ENCODE data around the gene NDUFAF8.

NDUFAF8 gene, protein sequence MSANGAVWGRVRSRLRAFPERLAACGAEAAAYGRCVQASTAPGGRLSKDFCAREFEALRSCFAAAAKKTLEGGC

GRCh38 chr17:81238815-81239713, at the start of gene NDUFAF8, which contains the start of gene TEPSIN:
NDUFAF8 (plus strand) TSS chr17:81239318; CDS start chr17:81239364, 46 bp downstream.
TEPSIN (minus strand) TSS chr17:81239055; CDS start chr17:81239033, 22 bp downstream.
- peak; percentile 100 for DNase-seq

GRCh38 chr17:81189670-81190530, 49.2 kb upstream of the NDUFAF8 start:
- no peak for DNase-seq

GRCh38 chr17:81190591-81190990, 48.5 kb upstream of the NDUFAF8 start:
- DNase-seq: no peak

DNA sequence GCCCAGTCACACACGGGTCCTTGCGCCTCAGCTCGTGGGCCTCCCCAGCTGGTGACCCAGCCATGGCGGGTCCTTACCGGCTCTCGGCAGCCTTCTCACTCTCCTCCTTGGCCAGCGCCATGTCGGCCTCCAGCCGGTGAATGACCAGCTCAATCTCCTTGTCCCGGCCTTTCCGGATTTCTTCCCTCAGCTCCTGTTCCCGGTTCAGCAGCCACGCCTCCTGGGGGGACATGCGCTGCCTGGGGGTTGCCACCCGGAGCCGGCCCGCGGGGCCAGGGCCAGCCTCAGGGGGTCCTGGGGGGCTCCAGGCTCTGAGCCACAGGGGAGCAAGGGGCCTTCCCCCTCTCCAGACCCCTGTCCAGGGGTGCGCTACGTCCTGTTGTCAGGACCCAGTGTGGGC, 48.0 kb upstream of the NDUFAF8 start:
- DNase-seq: no peak

- no peak for DNase-seq
Measured at GRCh38 chr17:81191646-81192045, 47.5 kb upstream of the NDUFAF8 start.

DNA sequence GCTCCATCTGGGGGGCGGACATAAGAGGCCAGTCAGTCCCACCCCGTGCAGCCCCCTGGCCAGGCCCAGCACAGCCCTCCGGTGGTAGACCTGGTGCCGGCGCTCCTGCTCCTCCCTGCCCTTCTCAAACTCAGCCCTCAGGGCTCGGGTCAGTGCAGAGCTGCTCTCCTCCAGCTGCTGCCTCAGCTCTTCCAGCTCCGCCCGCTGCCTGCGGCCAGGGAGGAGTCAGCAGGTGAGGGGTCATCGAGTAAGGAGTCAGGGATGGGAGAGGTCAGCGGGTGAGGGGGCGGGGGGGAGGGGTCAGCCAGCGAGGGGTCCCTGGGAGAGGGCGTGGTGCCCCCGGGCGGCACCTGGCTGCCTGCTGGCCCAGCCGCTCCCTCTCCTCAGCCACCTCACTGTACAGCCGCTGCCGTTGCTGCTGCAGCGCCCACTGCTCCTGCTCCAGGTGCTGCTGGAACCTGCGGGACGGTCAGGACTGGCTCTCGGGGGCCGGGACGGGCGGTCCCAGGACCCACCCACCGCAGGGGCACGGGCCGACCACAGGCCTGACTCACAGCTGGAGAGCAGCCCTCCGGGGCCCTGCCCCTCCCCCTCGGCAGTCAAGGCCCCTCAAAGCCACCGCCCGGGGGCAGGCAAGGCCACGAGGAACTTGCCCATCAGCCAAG, 46.6 kb upstream of the NDUFAF8 start:
- DNase-seq: no peak

DNA sequence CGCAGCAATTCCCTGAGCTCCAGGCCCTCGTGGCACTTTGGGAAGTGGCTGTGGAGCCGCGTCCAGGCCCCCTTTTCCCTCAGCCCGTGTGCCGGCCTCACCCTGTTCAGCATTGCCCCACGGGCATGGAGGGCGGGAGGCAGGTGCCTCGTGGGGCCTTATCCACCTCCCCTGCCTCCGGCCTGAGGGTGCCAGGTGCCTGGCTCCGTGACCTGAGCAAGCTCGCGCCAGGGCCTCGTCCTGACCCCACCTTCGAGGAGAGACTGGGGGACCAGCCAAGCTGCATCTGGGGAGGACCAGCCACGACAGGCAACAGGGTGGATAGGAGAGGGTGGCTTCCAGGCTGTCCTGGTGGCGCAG, 46.1 kb upstream of the NDUFAF8 start:
- DNase-seq: no peak

- DNase-seq: no peak
Measured at GRCh38 chr17:81193470-81194224, 45.5 kb upstream of the NDUFAF8 start.

DNA sequence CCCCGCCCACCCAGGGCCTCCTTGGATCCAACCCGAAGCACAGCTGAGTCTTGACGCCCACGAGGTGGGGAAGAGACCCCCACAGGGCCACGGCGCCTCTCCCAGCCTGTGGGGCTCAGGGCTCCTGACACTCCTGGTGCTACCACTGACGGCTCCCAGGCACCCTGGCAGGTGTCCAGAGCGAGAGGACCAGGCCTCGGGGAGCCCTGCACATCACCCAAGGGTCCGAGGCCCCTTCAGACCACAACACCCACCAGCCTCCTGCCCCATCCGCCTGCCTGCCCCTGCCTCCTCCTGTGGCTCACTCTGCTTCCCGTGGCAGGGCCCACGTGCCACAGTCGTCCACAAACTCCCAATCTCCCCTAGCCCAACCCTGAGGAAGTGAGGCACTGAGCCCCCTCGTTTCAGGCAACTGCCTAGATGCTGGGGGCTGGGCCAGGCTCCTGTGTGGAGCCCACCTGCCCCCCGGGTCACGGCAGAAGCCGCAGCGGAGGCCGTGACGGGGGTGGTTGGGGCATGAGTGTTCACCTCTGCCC, 44.8 kb upstream of the NDUFAF8 start:
- no peak for DNase-seq

DNA sequence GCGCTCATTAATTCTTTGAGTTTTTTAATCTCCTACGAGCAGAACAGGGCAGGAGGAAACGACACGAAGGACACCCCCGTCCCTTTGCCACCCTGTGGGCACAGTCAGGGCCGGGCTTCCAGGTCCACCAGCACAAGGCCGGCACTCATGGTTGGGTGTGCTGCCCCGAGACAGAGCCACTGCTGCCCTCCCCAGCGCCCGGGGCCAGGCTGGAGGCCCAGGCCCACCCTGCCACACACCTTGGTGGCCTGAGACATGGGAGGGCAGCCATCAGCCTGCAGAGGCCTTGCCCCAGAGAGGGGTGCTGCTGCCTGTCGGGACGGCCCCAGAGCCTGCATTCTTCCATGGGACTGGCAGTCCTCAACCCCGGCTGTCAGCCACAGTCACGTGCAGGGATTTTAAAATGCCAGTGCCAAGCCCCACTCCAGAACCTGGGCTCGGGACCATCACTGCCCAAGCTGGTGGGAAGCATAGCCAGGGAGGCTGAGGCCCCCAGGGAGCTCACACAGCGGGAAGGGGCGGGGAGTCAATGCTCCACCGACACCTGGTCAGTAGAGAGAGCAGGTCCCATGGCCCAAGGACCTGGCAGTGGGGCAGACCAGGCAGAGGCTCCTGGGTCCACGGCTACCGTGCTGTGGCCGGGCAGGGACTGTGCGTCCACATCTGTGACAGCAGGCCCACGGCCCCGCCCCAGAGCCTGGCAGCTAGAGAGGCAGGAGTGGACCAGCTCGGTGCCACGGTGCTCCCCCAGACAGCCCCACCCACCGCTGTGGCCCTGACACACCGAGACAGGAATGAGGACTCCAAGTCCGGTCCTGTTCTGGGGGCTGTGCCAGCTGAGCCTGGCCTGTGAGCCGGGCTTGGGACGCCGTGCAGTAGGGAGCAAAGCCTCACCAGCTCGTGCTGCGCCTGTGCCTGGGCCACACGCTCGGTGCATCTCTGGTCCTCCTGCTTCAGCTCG, 43.9 kb upstream of the NDUFAF8 start:
- no peak for DNase-seq

DNA sequence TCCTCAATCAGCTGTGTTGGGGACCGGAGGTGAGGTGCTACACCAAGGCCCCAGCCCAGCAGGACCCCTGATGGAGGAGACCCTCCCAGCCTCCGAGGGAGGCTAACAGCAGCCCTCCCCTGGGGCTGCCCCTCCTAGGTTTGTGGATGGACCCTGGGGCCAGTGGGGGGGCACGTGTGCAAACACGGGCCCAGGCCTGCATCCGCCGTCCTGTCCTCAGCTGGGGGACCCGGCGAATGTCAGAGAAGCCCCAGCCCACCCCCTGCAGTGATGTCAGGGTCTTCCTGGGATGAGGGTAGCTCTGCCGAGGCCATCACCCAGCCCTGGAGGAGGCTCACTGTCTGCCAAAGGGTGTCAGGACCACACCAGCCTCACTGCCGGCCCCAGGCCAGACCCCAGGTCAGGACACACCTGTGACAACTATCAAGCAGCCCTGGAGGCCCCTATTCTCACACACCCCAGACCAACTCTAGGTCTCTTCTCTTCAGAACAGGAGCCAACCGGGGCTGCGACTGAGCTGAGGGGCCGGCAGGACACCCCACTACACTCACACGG, 43.1 kb upstream of the NDUFAF8 start:
- no peak for DNase-seq

- DNase-seq: no peak
Measured at GRCh38 chr17:81196505-81197408, 42.4 kb upstream of the NDUFAF8 start.

GRCh38 chr17:81197409-81197795, 41.7 kb upstream of the NDUFAF8 start:
- DNase-seq: no peak

DNA sequence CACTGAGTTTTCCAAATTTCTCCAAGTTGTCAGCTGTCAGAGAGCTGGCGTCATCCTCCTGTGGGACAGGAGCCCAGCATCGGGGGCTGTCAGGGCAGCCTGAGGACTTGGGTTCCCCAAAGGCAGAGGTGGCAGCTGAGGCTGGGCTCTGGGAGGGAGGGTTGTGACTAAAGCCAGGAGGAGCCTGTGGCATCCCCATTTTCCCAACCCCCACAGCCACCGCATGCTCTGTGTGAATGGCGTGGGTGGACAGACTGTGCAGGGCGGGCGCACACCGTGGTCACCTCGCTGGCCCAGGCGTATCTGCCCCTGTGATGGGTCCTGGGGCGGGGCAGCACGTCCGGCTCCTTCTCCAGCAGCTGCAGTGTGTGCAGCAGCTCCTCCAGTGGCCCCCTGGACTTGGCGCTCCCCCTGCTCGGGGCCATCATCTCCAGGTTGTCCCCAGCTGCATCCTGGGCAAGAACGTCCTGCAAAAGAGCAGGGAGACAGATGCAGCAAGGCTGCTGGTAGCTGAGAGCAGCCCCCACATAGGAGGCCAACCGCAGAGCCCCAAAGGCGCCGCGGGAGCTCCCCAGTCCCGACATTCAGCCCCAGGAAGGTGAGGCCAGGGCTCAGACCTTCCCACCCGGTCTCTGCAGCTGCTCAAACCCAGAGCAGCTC, 41.2 kb upstream of the NDUFAF8 start:
- DNase-seq: no peak

DNA sequence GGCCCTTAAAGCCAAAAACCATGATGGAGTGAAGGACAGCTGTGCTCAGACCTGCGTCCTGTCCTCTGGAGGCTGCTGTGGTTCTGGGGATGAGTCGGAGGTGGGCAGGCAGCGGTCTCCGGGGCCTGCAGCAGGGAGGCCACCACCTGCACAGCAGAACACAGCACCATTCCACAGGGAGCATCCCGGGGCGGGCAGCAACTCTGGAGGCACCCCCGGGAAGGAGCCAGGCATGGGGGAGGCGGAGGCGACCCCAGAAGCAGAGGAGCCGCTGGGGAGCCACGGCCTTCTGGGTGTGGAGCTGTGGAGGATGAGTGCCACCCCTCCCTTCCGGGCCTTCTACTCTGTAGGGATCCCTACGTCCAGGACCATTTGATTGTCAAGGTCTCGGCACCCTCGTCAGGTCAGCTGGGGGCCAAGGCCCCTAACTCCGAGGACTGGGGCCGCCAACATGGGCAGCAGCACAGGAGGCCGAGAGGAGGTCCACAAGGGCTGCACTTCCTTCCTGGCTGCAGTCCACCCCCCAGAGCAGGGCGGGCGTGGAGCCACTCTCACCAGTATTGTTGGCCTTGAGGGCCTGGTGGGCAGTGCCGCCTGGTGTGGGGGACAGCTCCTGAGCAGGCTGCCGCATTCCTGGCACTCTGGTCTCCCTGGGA, 40.2 kb upstream of the NDUFAF8 start:
- no peak for DNase-seq

GRCh38 chr17:81199482-81199830, 39.7 kb upstream of the NDUFAF8 start:
- no peak for DNase-seq

GRCh38 chr17:81200201-81200600, 38.9 kb upstream of the NDUFAF8 start:
- DNase-seq: no peak

Measured in fibroblast of skin of right biceps (primary cell).